Measurements from ENCODE around the gene TRPM3.

DNA sequence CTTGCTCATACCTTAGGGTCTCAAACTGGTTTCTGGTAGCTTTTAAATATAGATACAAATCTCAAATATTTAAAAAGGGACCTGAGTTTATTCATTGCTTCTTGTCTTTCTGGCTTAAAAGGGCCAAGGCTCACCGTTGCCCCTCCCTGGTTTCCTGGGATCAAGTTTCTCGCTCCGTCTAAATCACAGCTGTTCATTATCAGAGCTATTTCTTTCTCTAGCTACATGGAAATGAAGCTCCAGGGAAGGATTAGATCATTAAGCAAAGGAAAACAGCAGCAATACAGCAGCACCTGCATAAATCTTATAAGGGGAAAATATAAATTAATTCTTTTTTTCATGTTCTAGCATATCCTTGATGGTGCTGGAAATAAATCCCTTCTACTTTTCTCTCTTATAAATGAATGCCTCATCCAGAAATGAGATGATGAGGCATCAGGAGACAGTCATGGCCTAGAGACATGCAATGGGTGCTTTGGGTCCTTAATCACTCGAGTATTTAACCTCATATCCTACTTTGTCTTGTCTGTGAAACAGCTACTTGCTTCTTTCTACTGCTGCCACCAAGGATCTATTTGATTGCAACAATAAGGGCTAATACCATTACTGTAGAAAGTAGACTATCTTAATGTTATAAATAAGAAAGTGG is 320.1 kb downstream of the TRPM3 start:
- no peak for TF ChIP-seq POLR2AphosphoS5 (IDR thresholded peaks at IDR 0.05; ENCODE audit: low read depth)
- TF ChIP-seq, protein P1, sequence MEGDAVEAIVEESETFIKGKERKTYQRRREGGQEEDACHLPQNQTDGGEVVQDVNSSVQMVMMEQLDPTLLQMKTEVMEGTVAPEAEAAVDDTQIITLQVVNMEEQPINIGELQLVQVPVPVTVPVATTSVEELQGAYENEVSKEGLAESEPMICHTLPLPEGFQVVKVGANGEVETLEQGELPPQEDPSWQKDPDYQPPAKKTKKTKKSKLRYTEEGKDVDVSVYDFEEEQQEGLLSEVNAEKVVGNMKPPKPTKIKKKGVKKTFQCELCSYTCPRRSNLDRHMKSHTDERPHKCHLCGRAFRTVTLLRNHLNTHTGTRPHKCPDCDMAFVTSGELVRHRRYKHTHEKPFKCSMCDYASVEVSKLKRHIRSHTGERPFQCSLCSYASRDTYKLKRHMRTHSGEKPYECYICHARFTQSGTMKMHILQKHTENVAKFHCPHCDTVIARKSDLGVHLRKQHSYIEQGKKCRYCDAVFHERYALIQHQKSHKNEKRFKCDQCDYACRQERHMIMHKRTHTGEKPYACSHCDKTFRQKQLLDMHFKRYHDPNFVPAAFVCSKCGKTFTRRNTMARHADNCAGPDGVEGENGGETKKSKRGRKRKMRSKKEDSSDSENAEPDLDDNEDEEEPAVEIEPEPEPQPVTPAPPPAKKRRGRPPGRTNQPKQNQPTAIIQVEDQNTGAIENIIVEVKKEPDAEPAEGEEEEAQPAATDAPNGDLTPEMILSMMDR (IDR thresholded peaks at IDR 0.05; ENCODE audit: insufficient read depth, low read length), result no peak
